Heart right ventricle (tissue), 16 donors: ENCODE results near the gene SCRN1. TPM values are rescaled to one million over a fixed set of nuclear protein-coding genes. Genes with fewer than 3 reads are reported as not detected.

Experiments used
- ATAC-seq, 8 donors: fragments of 200-7000 bp; cut with Tn5 transposase; one replicate each; pipeline ENCODE4 v1.9.1; 2020; ENCODE audit warnings: mild to moderate bottlenecking in 8 of 8, moderate library complexity in 8 of 8, moderate number of reproducible peaks in 1 of 8
- DNase-seq, 2 donors: peaks; one replicate each; pipeline ENCODE4 v3.0.0-alpha.2; 2020
- H3K27ac ChIP-seq, 10 donors: fragments of 200-600 bp; sonication (generic) in 2 of 10; one replicate each; pipeline versions ENCODE4 v1.5.0 to v1.8.0; 2020 to 2022; ENCODE audit warnings: mild to moderate bottlenecking in 3 of 10
- H3K27me3 ChIP-seq, 7 donors: fragments of 200-600 bp; one replicate each; pipeline ENCODE4 v1.8.0; 2021 to 2022; ENCODE audit warnings: mild to moderate bottlenecking in 2 of 7
- H3K36me3 ChIP-seq, 9 donors: fragments of 200-600 bp; sonication (generic) in 1 of 9; one replicate each; pipeline versions ENCODE4 v1.5.0 to v1.8.0; 2020 to 2022; ENCODE audit warnings: mild to moderate bottlenecking in 2 of 9
- H3K4me1 ChIP-seq, 9 donors: fragments of 200-600 bp; sonication (generic) in 1 of 9; one replicate each; pipeline versions ENCODE4 v1.5.0 to v1.8.0; 2020 to 2022; ENCODE audit warnings: mild to moderate bottlenecking in 4 of 9
- H3K4me3 ChIP-seq, 10 donors: fragments of 200-600 bp; sonication (generic) in 2 of 10; one replicate each; pipeline versions ENCODE4 v1.5.0 to v1.8.0; 2020 to 2022; ENCODE audit warnings: mild to moderate bottlenecking in 7 of 10, moderate library complexity in 2 of 10
- H3K9me3 ChIP-seq, 11 donors: fragments of 200-600 bp in 10 of 11; sonication (generic) in 2 of 11; one replicate each; pipeline versions ENCODE4 v1.5.0 to v1.8.0; 2013 to 2022; ENCODE audit warnings: mild to moderate bottlenecking in 2 of 11, control low read depth in 1 of 11, moderate library complexity in 1 of 11
- CTCF ChIP-seq, 9 donors: fragments of 200-600 bp; sonication (generic) in 2 of 9; IDR thresholded peaks; one replicate each; pipeline versions ENCODE4 v1.5.0 to v1.8.0; 2021 to 2022; ENCODE audit warnings: antibody characterized with exemption in 9 of 9, mild to moderate bottlenecking in 5 of 9, moderate library complexity in 1 of 9
- WGBS, 2 donors: extraction: QIAGEN DNeasy Blood & Tissue Kit; methylation state at CpG; one replicate each; pipeline ENCODE4 v1.1.7; 2013; ENCODE audit warnings: inconsistent platforms in 1 of 2; 5-methylcytosine and 5-hydroxymethylcytosine counted together
- intact Hi-C, 10 donors: fragments of 100-400 bp; cut with DNase I; formaldehyde crosslinking; loops; one replicate each; pipeline versions ENCODE4 v1.11.1 to v1.14.2; 2022
- polyA plus RNA-seq, 2 donors: library from polyadenylated mRNA; stranded (reverse); fragments of 200-250 nt; gene quantifications; one replicate each; pipeline ENCODE4 v1.2.3, GENCODE V29; 2013
- total RNA-seq, 10 donors: library from RNA; stranded (reverse); fragmentation: NEBNext Ultra II Directional in 3 of 10; extraction: Animal tissue kit (Norgen Biotek cat#: 25700) in 3 of 10; gene quantifications; one replicate each; pipeline versions ENCODE4 v1.2.1 to v1.2.4, GENCODE V29; 2021 to 2023
- donor health status: Arrhythmogenic right ventricular cardiomyopathy.
- donor health status: ischemic (EF 13 %, LVEDD 7.1; RV severe dilation, severe dysfunction).
- donor health status: healthy with polysubstance abuse.
- donor health status: DM: no; HTN: yes; CAD: no.
- donor health status: DM: no; HTN: no; CAD: no.
- donor health status: ischemic (EF 25% LVEDD 6.9; RV normal size, moderate dysfunction).
- donor health status: ischemic (EF 25% LVEDD 5.7; RV mildly dilated, moderate dysfunction).
- donor health status: healthy.
- donor health status: DM: yes; HTN: yes; CAD: no.
- donor health status: Ischemic cardiomyopathy.
- donor health status: ischemic (EF 35%, LVEDD 5.7; RV mildly dilated, moderate dysfunction).
- donor health status: nonischemic (EF 11% LVEDD 7.7; RV severe dilation, severe dysfunction).
- donor health status: DM: yes; HTN: yes; CAD: no.
- donor health status: PGD.
- donor health status: ischemic (EF 29% LVEDD 5.4; RV normal size, mild dysfunction).
- donor health status: nonischemic (EF 23%, LVEDD 6.1; RV moderate dilation, normal function).

The SCRN1 gene
- total and polyA plus RNA-seq, 12 donors: 3.1 to 36.8 (median 20.5) TPM

GRCh38 chr7:29871787-29872398 lies 117.7 kb downstream of the SCRN1 start:
- Histone ChIP-seq H3K36me3 (no peaks in the 10 kb centered on the region), H3K27me3 (no peaks in the 10 kb centered on the region), H3K27ac (no peak overlapping the region), H3K4me3 (no peak overlapping the region), H3K9me3 (no peaks in the 10 kb centered on the region), H3K4me1 (peaks cover 0 to 4% (median 3%) of the 10 kb centered on the region in 9 donors)
- ATAC-seq (no peak), DNase-seq (no peak)
- intact Hi-C loops: no loop called here
- no peak for TF ChIP-seq CTCF (IDR thresholded peaks at IDR 0.05)
- WGBS, 2 donors: 65 to 76% methylated on average over 5 of the region's 5 CpGs

Other genes starting within 250 kb of the SCRN1 start
- 10 to 100 TPM in 3 of 10 donors, 1 to 10 TPM in 7; 4.4 to 15.4 (median 7.7) TPM for gene WIPF3, start 183.3 kb downstream of the SCRN1 start, total RNA-seq
- gene WIPF3, start 183.3 kb downstream of the SCRN1 start, polyA plus RNA-seq: 1 to 10 TPM; 1.1 to 6.7 TPM
- 10 to 100 TPM in 9 of 10 donors, 1 to 10 TPM in 1; 8.3 to 16.0 (median 13.5) TPM for gene FKBP14, start 36.9 kb upstream of the SCRN1 start, total RNA-seq
- gene FKBP14, start 36.9 kb upstream of the SCRN1 start, polyA plus RNA-seq: 1 to 10 TPM; 3.0 to 6.1 TPM
- 1 to 10 TPM; 2.4 to 6.0 (median 4.4) TPM for gene PLEKHA8, start 38.6 kb upstream of the SCRN1 start, total RNA-seq
- 1 to 10 TPM; 1.8 TPM for gene PLEKHA8, start 38.6 kb upstream of the SCRN1 start, polyA plus RNA-seq
- 10 to 100 TPM; 16.2 to 46.4 (median 31.7) TPM for gene MTURN, start 145.2 kb upstream of the SCRN1 start, total RNA-seq
- gene MTURN, start 145.2 kb upstream of the SCRN1 start, polyA plus RNA-seq: 10 to 100 TPM in 1 of 2 donors, 1 to 10 TPM in 1; 8.8 to 11.0 TPM